Choroid plexus epithelial cell (primary cell): ENCODE data around the gene EPHB1.

ENCODE experiments used
- DNase-seq: peaks from one replicate; pipeline ENCODE4 v3.0.0-alpha.2; 2010; ENCODE audit warnings: low read depth
- H3K4me3 ChIP-seq: 2 replicates; pipeline ENCODE4 v1.5.1; 2011; ENCODE audit warnings: low read depth, mild to moderate bottlenecking, control low read depth, low read length, moderate library complexity
- CTCF ChIP-seq: conservative IDR thresholded peaks from 2 replicates; pipeline ENCODE4 v1.5.1; 2011; ENCODE audit warnings: low read depth, mild to moderate bottlenecking, control low read depth, inconsistent platforms, low read length, moderate library complexity

The EPHB1 gene

GRCh38 chr3:135131290-135131689 lies 336.2 kb downstream of the EPHB1 start:
- no peak for DNase-seq
- H3K4me3 ChIP-seq = no peak overlapping the region
- TF ChIP-seq CTCF = no peak

GRCh38 chr3:135133905-135134683 lies 339.0 kb downstream of the EPHB1 start:
- no peak for TF ChIP-seq CTCF
- DNase-seq = no peak
- H3K4me3 ChIP-seq = no peak overlapping the region

- DNase-seq = no peak
Measured at GRCh38 chr3:135134684-135135075, 339.6 kb downstream of the EPHB1 start.

GRCh38 chr3:135135445-135135844 lies 340.4 kb downstream of the EPHB1 start:
- no peak overlapping the region for H3K4me3 ChIP-seq
- no peak for DNase-seq
- no peak for TF ChIP-seq CTCF

More at GRCh38 chr3:135134684-135135075, 339.6 kb downstream of the EPHB1 start:
- H3K4me3 ChIP-seq = no peak overlapping the region
- TF ChIP-seq CTCF = no peak

- no peak for DNase-seq
- H3K4me3 ChIP-seq = no peak overlapping the region
- no peak for TF ChIP-seq CTCF
Measured at GRCh38 chr3:135136361-135137100, 341.5 kb downstream of the EPHB1 start.

- no peak for DNase-seq
- no peak for TF ChIP-seq CTCF
- H3K4me3 ChIP-seq = no peak overlapping the region
Measured at GRCh38 chr3:135137296-135137695, 342.2 kb downstream of the EPHB1 start.
